Peyer's patch (tissue), 4 donors: ENCODE measurements around the gene RTTN. TPM values are rescaled to one million over a fixed set of nuclear protein-coding genes. Genes with fewer than 3 reads are reported as not detected.

Source experiments
- DNase-seq, 3 donors: peaks; one replicate each; pipeline ENCODE4 v3.0.0-alpha.2; 2017 to 2019
- H3K27ac ChIP-seq, 4 donors: fragments of 200-600 bp; sonication (generic); one replicate each; pipeline ENCODE4 v1.5.1; 2016 to 2019
- H3K27me3 ChIP-seq, 2 donors: fragments of 200-600 bp; sonication (generic); one replicate each; pipeline ENCODE4 v1.5.1; 2019
- H3K36me3 ChIP-seq, 3 donors: fragments of 200-600 bp; sonication (generic); one replicate each; pipeline ENCODE4 v1.5.1; 2016 to 2019
- H3K4me1 ChIP-seq, 4 donors: fragments of 200-600 bp; sonication (generic); one replicate each; pipeline ENCODE4 v1.5.1; 2016 to 2019
- H3K4me3 ChIP-seq, 4 donors: fragments of 200-600 bp; sonication (generic); 1 replicate in 3 of 4; 2 replicates in 1 of 4; pipeline ENCODE4 v1.5.1; 2016 to 2019; ENCODE audit warnings: mild to moderate bottlenecking in 1 of 4
- H3K9me3 ChIP-seq, 4 donors: fragments of 200-600 bp; sonication (generic); one replicate each; pipeline ENCODE4 v1.5.1; 2016 to 2019; ENCODE audit warnings: mild to moderate bottlenecking in 1 of 4
- CTCF ChIP-seq, 6 experiments: fragments of 450-650 bp in 4 of 6; fragments of 200-600 bp in 2 of 6; sonication (generic) in 1 of 6; IDR thresholded peaks; one replicate each; pipeline ENCODE4 v1.5.1; 2017 to 2019; ENCODE audit warnings: antibody characterized with exemption in 6 of 6, mild to moderate bottlenecking in 3 of 6, moderate library complexity in 1 of 6
- POLR2A ChIP-seq, 2 donors: fragments of 450-650 bp; IDR thresholded peaks; one replicate each; pipeline ENCODE4 v1.5.1; 2017; ENCODE audit warnings: antibody characterized with exemption in 2 of 2, mild to moderate bottlenecking in 2 of 2, moderate library complexity in 2 of 2
- total RNA-seq, 4 donors: library from RNA; depleted of rRNA; stranded (reverse); fragments of >200 nt; gene quantifications; one replicate each; pipeline ENCODE4 v1.1.0, GENCODE V29; 2016

Gene RTTN
- total RNA-seq, 4 donors from 2014 or later = 15.3 to 28.1 (median 22.2) TPM

GRCh38 chr18:70019136-70019535 lies 186.4 kb downstream of the RTTN start:
- peaks cover 0 to 12% (median 0%) of the 10 kb centered on the region in 3 donors for H3K36me3 ChIP-seq

GRCh38 chr18:70015127-70015526 lies 190.4 kb downstream of the RTTN start:
- Histone ChIP-seq H3K27me3 (no peaks in the 10 kb centered on the region), H3K36me3 (peaks cover 0 to 5% (median 0%) of the 10 kb centered on the region in 3 donors), H3K9me3 (no peaks in the 10 kb centered on the region), H3K4me1 (no peaks in the 10 kb centered on the region), H3K27ac (no peak overlapping the region), H3K4me3 (no peak overlapping the region)
- no peak for DNase-seq
- TF ChIP-seq POLR2A (IDR thresholded peaks at IDR 0.05) (no peak), CTCF (IDR thresholded peaks at IDR 0.05) (no peak)

More at GRCh38 chr18:70019136-70019535, 186.4 kb downstream of the RTTN start:
- Histone ChIP-seq H3K27ac (no peak overlapping the region), H3K9me3 (no peaks in the 10 kb centered on the region), H3K27me3 (no peaks in the 10 kb centered on the region), H3K4me1 (no peaks in the 10 kb centered on the region), H3K4me3 (no peak overlapping the region)
- TF ChIP-seq POLR2A (IDR thresholded peaks at IDR 0.05) (no peak), CTCF (IDR thresholded peaks at IDR 0.05) (no peak)
- DNase-seq = no peak

- DNase-seq = no peak
- H3K27ac ChIP-seq = no peak overlapping the region
Observed at GRCh38 chr18:70005580-70005979, 199.9 kb downstream of the RTTN start.

GRCh38 chr18:70004696-70005095 lies 200.8 kb downstream of the RTTN start:
- H3K27ac ChIP-seq = no peak overlapping the region
- no peak for TF ChIP-seq CTCF (IDR thresholded peaks at IDR 0.05)
- no peaks in the 10 kb centered on the region for H3K27me3 ChIP-seq
- H3K4me1 ChIP-seq = peaks cover 0 to 6% (median 0%) of the 10 kb centered on the region in 4 donors
- no peak for DNase-seq
- H3K36me3 ChIP-seq = peaks cover 0 to 13% (median 0%) of the 10 kb centered on the region in 3 donors
- no peak overlapping the region for H3K4me3 ChIP-seq
- H3K9me3 ChIP-seq = no peaks in the 10 kb centered on the region

More at GRCh38 chr18:70005580-70005979, 199.9 kb downstream of the RTTN start:
- Histone ChIP-seq H3K36me3 (peaks cover 0 to 13% (median 0%) of the 10 kb centered on the region in 3 donors), H3K27me3 (no peaks in the 10 kb centered on the region), H3K9me3 (no peaks in the 10 kb centered on the region), H3K4me3 (no peak overlapping the region), H3K4me1 (peaks cover 0 to 6% (median 0%) of the 10 kb centered on the region in 4 donors)
- no peak for TF ChIP-seq CTCF (IDR thresholded peaks at IDR 0.05)
- no peak for TF ChIP-seq POLR2A (IDR thresholded peaks at IDR 0.05)

GRCh38 chr18:69999656-70000055 lies 205.8 kb downstream of the RTTN start:
- TF ChIP-seq POLR2A (IDR thresholded peaks at IDR 0.05) (no peak), CTCF (IDR thresholded peaks at IDR 0.05) (no peak)
- Histone ChIP-seq H3K27ac (no peak overlapping the region), H3K4me3 (no peak overlapping the region), H3K4me1 (no peaks in the 10 kb centered on the region), H3K9me3 (no peaks in the 10 kb centered on the region), H3K27me3 (no peaks in the 10 kb centered on the region), H3K36me3 (peaks cover 0 to 5% (median 0%) of the 10 kb centered on the region in 3 donors)
- DNase-seq = no peak

- Histone ChIP-seq H3K36me3 (peaks cover 0 to 5% (median 0%) of the 10 kb centered on the region in 3 donors), H3K4me3 (no peak overlapping the region), H3K9me3 (no peaks in the 10 kb centered on the region), H3K27ac (no peak overlapping the region), H3K27me3 (no peaks in the 10 kb centered on the region), H3K4me1 (no peaks in the 10 kb centered on the region)
- DNase-seq = no peak
- TF ChIP-seq POLR2A (IDR thresholded peaks at IDR 0.05) = no peak
- TF ChIP-seq CTCF (IDR thresholded peaks at IDR 0.05) = no peak
Observed at GRCh38 chr18:69998523-69998987, 206.9 kb downstream of the RTTN start.
